Activated CD8-positive, alpha-beta memory T cell treated with anti-CD3 and anti-CD28 coated beads for 48 hours (primary cell): ENCODE data around the gene THRB.

ENCODE experiments used
- DNase-seq, 3 experiments: peaks; one replicate each; pipeline ENCODE4 v3.0.0-alpha.2; 2020; ENCODE audit warnings: low read depth in 2 of 3, low spot score in 2 of 3

The THRB gene

DNA sequence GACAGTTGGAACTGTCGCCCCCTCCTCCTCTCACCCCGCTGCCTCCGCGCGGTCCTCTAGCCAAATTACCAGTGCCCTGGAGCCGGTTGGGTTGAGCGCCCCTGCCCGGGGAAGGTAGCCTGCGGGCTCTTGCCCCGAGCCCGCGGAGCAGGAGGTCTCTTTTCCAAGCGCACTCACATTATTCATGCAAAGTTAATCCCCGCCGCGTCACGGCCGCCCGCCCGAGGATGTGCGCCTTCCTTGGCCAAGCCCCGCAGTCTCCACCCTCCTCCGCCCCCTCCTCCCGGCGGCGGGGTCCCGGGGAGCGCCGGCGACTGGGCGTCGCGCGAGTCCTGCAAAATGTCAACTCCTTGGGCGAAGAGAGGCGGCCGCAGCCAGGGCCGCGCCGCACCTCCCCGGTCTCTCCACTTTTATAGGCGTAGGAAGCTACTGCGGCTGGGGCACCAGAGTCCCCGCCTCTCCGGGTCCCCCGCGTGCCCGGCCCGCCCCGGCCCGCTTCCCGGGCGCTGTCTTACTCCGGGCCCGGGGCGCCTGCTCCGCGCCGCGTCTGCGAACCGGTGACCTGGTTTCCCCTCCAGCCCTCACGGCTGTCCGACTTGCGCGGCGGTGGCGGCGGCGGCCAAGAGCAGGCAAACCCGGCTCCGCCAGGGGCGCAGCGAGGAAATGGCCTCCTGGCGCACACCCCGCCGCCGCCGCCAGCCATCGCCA lies at the start of gene THRB:
Gene THRB, minus strand, starts transcription at position 233 of the 708 bp plus-strand sequence.
- DNase-seq: no peak

DNA sequence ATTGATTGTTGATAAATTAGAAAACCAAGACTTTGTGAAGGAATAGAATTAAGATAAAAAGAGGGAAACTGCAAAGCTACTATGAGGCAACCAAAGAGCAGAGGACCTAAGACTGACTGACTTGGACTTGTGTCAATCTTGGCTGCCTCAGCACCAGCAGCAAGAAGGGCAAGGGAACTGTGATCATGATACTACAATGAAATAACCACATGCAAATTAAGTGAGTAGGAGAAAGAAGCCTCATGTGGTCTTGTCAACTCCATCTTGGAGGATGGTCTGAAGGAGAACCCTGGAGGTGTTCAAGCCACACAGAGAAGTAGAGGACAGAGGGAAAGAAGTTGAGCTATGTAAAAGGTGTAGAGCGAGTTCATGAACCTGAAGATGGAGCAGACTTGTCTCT lies 47.3 kb upstream of the THRB start:
- DNase-seq: no peak

DNA sequence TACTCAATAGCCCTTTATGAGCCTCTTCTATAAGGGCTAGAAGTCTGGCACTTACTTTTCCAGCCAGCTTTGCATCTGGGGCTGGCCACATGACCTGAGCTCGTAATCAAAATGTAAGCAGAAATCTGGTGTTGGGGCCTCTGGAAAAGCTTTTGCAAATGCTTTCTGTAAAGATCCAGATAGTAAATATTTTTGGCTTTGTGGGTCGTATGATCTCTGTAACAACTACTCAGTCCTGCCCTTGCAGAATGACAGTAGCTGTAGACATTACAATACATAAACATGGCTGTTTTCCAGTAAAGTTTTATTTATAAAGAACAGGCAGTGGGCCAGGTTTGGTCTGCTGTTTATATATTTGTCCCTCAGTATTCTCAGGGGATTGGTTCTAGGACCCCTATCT lies 46.2 kb upstream of the THRB start:
- no peak for DNase-seq

DNA sequence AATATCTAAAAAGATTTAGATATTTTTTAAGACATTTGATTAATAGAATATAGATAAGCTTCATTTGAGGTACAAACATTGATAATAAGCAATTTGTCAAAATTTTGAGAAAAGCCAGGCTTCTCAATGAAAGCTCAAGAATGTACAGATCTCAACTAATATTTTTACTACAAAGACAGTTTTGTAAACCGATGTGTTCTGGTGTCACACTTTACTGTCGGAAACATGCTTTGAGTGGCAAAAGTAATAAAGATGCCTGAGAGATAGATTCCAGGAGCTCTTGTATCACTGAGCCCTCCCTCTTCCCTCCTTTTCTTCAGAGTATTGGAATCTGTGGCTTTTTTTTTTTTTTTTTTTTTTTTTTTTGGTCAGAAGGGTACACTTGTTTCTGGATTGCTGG lies 45.0 kb upstream of the THRB start:
- no peak for DNase-seq

DNA sequence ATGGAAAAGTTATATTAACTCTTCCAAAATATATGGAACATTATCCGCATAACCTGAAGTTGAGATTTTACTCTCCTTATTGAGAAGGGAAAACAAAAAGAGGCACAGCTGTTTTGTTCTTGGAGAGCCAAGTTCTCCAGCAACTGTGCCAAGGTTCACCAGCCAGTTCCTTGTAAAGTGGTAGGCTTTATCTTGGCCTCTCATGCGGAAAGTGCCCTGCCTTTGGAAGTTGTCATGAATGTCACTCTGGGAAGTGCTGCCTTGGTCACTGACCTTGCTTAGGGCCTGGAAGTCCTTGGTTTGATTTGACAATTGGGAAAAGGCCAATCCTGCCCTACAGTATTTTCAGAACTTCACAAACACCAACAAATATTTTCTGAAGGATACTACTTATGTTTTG lies 44.2 kb upstream of the THRB start:
- no peak for DNase-seq

DNA sequence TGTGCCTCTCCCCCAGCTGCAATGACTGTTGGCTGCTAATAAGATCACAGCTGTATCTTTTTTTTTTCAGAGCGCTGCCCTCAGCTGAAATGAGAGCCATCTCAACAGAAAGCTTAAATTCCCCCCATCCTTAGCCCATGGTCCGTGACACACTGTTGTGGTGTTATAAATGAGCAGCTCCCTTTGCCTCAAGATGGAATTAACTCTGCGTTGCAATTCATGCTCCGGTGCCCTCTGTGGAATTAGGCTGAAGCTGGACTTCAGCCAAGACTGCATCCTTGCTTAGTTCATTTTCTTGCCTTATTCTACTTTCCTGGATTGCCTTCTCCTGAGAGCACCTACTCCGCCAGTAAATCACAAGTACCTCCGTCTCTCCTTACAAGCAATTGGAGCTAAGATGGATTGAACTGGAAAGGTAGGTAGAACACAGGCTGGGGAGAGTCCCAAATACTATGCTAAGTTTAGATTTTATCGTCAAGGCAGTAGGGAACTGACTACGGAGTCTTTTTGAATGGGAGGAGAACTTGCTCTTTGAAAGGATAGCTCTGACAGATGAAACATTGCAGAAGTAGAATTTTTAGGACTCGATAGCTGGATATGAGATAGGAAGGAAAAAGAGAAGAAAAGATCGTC lies 39.0 kb upstream of the THRB start:
- DNase-seq: no peak

DNA sequence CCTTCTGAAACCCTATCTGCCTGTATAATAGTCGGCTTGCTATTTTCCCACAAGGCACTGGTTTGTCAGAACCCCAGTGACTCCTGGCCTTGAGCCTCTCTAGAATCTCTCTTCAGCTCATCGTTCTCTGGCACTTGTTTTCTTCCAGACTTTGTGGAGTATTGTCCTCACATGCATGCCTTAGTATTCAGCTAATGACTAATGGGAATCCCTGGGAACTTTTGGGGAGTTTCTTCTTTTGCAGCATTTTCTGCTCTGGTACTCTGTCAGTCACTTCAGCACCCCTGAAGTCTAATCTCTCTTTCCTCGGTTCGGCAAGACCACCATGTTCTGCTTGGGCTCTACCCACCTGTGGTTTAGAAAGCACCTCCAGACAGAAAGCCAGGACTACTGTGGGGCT lies 35.8 kb upstream of the THRB start:
- DNase-seq: no peak

DNA sequence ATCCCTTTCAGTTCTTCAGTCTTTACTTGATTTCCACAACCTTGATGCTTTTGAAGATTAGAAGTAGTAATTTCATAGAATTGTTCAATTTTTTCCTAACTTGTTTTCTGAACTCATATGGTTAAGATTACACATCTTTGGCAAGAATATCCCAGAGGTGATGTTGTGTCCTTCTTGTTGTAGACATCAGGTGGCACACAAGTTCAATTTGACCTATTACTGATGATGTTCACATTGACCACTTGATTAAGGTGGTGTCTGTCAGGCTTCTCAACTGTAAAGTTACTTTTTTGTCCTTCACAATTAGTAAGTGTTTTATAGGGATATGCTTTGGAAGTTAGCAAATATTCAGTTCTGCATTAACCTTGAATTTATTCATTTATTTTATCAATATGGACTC lies 34.6 kb upstream of the THRB start:
- DNase-seq: no peak

DNA sequence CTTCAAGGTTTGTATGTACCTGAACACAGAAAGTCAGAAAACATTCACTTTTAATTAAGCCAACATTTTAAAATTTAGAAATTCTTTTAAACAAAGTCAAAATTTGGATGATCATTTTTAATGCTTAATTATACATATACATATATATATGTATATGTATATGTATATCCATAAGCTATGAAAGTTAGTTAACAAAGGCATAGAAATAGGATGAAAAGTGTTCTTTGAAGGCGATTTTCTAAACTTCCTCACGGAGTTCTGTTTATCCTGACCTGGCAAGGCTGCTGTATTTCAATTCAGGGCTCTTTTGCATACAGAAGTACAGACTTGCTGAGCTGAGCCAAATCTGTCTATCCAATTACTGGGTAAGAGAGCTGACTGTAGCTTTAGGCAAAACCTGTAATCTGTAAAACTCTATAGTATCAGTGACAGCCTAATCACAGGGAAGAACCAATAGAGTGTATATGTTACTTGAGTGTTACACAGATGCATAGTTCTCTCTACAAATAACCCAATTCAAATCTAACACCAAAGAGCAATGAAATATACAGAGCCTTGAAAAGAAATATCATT lies 32.1 kb upstream of the THRB start:
- no peak for DNase-seq

DNA sequence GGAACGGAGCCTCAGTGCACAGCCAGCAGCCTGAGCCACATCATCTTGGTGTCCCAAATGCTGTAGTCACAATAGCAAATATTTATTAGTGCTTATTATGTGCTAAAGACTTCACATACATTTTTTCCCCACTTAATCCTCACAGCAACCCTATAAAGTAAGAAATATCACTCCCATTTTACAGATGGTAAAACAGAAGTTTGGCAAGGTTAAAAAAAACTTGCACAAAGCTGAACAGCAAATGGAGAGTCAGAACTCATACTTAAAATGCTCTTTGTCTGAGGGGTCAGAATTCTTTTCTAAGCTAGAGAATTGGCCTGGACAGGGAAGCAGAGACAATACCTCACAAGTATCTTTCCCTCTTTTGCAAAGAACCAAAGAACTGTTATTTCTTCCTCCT lies 30.9 kb upstream of the THRB start:
- DNase-seq: no peak

DNA sequence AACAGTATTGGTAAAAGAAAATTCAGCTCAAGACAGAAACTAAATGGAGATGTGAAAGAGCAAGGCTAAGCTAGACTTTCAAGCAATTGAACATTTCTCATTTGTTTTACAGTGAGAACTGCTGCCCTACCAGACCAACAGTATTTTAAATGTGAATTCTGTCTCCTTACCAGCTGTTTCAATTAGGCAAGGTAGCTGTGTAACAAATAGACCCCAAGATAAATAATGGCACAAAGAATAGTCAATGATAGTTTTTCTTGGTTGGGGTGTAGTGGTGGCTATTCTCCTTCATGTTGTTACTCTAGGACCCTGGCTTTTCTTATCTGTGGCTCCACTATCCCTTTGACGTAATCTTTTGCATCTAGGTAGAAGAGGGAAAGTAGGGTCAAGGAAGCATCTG lies 30.4 kb upstream of the THRB start:
- DNase-seq: no peak

DNA sequence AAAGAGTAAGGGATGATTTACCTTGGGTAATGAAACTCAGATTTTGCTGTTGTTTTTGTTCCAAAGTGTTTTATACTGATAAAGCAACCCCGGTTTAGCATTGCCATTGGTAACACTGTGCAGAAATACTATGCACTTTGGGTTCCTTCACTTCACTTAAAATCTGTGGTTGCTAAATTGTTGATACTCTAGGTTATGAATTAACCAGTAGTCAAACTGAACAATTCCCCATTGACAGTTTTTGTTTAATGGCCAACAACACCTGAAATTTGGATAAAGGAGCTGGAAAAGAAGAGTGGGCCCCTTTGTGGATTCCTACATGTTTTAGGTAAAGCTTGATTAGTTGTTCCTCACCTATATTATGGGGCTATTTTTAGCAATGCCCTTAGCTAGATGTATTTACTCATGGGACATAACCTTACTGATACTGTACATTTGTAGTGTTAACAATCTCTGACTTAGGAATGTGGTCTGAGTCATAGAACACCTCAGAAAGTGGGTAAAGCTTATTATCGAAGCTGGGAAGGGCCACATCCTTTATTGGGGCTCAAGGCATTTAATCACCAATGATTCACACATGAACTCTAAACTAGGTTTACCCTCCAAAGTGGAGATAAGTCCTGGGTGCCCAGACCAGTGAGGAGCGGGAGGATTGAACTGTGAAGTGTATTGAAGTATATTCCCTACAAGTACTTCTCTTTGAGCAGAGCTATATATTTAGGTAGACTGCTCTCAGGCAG lies 29.5 kb upstream of the THRB start:
- no peak for DNase-seq

DNA sequence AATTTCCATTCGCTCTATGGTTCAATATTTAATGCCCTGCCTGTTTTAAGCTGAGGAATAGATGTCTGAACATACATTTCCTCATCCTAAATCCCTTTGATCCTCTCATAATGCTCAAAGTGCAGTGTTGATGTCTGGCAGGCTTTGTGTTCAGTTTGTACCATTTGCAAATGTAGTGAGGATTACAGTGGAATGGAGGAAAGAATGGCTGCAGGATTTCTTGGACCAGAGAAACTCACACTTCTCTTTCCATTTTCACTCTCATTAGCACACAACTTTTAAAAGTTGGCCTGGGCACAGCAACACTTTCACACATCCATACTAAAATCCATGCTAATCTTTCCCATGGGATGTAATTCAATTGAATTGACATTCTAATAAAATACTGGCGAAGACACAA lies 28.6 kb upstream of the THRB start:
- no peak for DNase-seq

DNA sequence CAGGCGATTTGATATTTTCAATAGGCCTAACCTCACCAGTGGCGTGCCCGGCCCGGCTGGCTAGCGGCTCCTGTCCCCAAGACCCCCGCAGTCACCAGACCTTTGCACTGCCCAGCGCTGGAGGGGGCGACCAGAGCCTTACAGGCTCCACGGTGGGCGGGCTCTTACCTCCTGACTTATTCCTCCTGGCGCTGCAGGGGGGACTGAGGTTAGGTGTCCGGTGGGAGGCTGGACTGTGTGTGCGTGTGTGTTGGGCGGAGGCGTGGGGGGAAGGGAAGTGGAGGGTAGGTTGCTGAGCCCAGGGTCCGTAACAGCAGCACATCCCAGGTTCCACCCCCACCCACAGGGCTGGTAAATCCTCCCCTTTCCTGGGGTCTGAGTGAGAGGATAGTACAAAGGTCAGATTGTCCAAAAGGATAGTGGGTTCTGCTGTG lies 27.5 kb upstream of the THRB start:
- no peak for DNase-seq

DNA sequence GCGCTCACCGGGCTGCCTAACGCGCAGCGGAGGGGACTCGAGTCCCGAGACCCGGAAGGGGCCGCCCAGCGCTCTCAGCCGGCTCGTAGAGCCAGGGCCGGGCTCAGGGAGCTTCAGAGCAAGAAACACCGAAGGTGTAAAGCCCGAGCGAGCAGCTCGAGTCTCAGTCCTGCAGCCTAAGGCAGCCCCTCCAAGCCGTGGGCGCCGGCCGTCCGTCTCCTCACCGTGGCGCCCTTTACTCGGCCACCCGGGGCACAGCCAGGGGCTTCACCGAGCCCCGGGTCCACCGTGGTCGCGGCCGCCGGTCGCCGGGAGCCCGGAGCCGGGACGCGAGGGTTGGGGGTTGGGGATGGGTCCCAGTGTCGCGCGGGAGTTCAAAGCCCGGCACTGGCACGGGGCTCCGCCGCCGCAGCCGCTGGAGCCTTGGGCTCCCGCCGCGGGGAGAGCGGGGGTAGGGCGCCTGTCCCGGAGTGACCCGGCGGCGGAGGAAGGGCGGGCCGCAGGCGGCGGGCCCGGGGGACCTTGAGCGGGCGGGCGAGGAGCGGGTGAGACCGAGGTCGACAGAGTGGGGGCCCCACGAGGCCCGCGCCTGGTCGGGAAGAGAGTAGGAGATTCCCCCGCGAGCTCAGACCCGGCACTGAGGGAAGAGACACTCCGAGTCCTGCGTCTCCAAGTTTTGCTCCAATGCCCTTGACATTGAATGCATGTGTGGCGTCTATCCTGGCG lies 26.9 kb upstream of the THRB start:
- DNase-seq: no peak

DNA sequence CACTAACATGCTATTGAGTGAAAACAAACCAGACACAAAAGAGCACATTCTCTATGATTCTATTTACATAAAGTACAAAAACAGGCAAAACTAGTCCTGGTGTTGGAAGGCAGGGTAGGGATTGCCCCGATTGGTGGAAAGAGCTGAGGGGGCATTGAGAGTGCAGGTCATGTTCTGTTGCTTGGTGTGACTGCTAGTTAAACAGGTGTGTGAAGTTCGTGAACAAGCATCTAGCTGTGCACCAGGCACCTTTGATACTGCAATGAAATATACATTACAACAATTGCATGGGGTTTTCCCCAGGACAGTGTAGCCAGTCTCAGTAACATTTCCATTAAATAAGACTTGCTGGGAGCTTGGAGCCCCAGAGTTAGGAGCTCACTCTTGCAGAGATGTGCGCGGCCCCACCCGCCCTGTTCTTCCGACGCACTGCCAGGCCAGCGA lies 26.3 kb upstream of the THRB start:
- DNase-seq: no peak

DNA sequence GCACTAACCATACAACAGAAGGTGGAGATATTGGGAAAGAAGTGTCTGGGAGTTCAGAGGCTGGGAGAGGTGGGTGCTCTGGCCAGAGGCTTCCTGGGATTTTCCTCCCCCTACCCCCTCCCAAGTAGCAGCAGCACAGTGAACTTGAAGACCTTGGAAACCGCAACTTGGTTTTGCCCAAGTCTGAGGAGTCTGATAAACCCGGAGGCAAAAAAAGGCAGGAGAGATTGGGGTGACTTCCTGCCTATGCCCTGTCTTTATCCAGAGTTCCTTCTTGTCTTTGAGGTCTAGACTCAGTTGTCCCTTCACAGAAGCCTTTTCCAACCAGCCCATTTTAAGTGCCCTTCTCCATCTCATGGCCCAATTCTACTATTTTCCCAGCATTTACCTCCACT lies 25.4 kb upstream of the THRB start:
- no peak for DNase-seq

DNA sequence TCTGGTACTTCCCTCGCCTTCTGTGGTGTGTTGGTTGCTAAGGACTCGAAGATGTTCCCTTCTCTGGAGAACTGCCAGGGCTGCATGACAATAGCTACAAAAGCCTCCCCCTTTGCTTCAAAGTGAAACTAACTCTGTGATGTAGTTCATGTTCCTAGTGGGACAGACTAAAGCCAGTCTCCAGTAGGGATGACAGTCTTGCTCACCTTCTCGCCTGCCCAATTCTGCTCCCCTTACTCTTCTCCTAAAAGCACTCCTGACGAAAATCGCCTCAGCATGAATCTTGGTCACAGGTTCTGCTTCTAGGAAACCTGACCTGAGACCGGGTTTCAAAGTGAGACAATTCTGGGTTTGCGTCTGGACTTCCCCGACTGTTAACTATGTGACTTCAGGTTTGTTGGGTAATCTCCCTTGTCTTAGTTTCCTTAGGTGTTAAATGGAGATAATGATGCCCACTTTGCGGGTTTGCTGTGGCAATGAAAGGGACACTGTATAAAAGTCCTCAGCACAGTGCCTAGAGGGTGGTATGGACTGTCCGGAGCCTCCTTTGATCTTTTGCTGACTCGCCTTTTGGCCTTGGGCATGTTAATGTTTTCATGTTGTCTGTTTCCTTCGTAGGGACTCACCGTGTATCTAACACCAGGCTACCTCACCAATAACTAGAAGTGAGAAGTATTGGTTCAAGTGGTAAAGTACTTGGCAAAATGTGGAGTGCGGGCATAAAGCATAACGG lies 24.9 kb upstream of the THRB start:
- no peak for DNase-seq

DNA sequence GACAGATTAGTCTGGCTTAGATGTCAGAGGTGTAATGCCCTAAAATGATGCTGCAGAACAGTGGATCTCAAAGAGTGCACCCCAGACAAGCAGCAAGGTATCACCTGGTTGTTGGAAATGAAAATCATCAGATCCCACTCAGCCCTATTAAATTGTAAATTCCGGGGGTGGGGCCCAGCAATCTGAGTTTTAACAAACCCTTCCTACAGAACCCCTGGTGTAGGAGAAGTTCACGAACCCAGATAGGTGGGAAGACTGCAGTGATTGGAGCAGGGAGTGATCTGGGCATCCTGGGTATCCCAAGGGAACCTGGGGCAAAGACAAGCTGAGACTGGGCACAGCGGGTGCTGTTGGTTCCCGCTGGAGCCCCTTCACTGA lies 24.3 kb upstream of the THRB start:
- DNase-seq: no peak

DNA sequence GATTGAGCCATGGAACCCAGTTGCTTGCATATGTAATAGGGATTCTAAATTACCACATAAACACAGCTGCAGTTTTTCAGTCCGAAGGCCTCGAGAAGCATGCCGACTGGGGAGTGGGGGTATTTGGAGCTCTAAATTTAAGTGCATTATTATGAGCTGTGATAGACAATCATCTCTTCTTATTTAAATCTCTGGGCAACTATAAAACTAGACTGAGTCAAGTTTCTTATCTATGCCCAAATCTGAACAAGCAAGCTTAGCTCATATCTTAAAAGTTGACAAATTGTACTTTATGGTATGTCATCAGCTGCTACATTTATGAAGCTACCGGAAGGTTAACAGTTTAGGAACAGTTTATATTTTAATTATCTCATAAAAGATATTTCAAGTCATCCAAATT lies 19.5 kb upstream of the THRB start:
- DNase-seq: no peak

DNA sequence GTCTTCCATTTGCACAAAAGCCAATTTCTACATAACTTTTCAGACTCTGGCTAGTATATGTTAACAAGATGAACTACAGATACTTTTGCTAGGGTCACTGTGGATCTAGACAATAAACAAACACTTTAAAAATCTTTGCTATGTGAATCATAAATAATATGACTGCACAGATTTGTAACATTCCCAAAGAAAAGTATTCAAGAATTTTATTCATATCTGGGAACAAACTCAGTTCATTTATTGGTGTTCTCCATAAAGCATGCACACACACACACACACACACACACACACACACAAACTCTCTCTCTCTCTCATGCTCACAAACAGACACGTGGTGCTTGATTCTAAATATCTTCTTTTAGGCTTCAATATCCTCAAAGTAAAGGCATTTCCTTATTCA lies 18.8 kb upstream of the THRB start:
- DNase-seq: no peak
